GM19025 (cell line): ENCODE measurements around the gene SEMA4A.

Source experiments
- ATAC-seq: cut with Tn5 transposase; IDR thresholded peaks from one replicate; pipeline ENCODE4 v1.9.1; 2021; ENCODE audit warnings: mild to moderate bottlenecking, low read depth, moderate library complexity; ENCODE audit not compliant: unreplicated experiment

Gene SEMA4A

DNA sequence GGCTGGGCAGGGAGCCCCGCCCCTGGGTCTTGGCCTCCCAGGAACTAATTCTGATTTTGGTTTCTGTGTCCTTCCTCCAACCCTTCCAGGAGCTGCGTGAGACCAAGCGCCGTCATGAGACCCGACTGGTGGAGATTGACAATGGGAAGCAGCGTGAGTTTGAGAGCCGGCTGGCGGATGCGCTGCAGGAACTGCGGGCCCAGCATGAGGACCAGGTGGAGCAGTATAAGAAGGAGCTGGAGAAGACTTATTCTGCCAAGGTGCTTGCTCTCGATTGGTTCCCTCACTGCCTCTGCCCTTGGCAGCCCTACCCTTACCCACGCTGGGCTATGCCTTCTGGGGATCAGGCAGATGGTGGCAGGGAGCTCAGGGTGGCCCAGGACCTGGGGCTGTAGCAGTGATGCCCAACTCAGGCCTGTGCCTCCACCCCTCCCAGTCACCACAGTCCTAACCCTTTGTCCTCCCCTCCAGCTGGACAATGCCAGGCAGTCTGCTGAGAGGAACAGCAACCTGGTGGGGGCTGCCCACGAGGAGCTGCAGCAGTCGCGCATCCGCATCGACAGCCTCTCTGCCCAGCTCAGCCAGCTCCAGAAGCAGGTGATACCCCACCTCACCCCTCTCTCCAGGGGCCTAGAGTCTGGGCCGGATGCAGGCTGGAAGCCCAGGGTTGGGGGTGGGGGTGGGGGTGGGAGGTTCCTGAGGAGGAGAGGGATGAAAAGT is 18.5 kb upstream of the SEMA4A start:
- no peak for ATAC-seq

DNA sequence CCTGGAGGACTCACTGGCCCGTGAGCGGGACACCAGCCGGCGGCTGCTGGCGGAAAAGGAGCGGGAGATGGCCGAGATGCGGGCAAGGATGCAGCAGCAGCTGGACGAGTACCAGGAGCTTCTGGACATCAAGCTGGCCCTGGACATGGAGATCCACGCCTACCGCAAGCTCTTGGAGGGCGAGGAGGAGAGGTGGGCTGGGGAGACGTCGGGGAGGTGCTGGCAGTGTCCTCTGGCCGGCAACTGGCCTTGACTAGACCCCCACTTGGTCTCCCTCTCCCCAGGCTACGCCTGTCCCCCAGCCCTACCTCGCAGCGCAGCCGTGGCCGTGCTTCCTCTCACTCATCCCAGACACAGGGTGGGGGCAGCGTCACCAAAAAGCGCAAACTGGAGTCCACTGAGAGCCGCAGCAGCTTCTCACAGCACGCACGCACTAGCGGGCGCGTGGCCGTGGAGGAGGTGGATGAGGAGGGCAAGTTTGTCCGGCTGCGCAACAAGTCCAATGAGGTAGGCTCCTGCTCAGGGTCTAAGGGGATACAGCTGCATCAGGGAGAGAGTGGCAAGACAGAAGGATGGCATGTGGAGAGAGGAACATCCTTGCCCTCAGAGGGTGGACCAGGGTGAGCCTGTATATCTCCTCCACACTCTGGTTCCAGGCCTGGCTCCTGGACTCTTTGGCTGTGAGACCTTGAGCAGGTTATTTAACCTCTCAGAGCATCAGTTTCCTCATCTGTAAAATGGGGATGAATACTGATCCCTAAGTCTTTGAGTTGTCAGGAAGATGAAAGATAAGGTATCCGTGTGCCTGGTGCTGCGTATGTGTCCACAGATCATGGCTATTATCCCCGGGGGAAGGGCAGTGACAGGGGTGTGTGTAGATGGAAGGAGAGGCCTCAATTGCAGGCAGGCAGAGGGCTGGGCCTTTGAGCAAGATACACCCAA is 17.2 kb upstream of the SEMA4A start:
- ATAC-seq, result no peak

DNA sequence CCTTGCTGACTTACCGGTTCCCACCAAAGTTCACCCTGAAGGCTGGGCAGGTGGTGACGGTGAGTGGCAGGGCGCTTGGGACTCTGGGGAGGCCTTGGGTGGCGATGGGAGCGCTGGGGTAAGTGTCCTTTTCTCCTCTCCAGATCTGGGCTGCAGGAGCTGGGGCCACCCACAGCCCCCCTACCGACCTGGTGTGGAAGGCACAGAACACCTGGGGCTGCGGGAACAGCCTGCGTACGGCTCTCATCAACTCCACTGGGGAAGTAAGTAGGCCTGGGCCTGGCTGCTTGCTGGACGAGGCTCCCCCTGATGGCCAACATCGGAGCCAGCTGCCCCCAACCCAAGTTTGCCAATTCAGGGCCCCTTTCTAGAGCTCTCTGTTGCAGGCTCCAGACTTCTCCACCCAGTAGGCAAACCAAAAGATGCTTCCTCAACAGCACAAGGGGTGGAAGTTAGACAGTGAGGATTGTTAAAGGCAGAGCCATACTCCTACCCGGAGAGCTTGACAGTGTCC is 16.4 kb upstream of the SEMA4A start:
- no peak for ATAC-seq

DNA sequence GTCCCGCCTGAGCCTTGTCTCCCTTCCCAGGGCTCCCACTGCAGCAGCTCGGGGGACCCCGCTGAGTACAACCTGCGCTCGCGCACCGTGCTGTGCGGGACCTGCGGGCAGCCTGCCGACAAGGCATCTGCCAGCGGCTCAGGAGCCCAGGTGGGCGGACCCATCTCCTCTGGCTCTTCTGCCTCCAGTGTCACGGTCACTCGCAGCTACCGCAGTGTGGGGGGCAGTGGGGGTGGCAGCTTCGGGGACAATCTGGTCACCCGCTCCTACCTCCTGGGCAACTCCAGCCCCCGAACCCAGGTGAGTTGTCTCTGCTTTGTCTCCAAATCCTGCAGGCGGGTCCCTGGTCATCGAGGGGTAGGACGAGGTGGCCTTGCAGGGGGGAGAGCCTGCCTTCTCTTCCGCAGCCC is 14.9 kb upstream of the SEMA4A start:
- ATAC-seq, result no peak

DNA sequence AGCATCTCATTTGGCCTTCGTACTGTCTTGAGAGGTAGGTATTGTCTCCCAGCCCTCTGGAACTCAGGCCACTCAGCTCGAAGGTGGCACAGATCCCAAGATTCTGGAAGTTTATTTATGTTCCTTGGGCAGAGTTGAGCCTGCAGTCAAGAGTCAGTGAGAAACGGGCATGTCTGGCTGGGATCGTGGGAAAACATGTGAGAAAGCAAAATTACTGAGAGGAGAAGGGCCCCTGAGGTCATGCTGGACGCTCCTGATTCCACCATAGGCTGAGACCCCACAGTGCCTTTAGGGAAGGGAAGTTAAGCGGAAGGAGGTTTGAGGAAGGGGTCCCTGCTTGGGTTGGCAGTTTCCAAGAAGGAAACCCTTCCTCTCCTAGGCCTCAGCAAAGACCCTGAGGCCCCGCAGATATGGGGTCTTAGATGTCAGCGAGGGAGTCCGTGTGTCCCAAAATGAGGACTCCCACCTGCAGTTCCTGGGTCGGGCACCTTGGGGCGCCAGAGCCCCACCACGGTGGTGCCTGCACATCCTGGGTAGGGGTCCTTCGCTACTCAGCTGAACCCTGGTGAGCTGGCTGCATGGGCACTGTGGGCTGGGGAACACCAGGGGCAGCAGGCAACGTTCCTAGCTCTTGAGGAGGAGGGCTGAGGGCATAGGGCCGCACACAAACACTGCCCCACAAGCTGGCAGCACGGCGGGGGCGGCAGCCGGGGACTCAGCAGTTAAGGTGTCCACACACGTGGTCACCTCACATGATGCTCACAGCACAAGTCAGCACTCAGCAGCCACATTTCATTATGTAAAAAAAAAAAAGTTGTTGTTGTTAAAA is 12.3 kb upstream of the SEMA4A start:
- ATAC-seq, result no peak

DNA sequence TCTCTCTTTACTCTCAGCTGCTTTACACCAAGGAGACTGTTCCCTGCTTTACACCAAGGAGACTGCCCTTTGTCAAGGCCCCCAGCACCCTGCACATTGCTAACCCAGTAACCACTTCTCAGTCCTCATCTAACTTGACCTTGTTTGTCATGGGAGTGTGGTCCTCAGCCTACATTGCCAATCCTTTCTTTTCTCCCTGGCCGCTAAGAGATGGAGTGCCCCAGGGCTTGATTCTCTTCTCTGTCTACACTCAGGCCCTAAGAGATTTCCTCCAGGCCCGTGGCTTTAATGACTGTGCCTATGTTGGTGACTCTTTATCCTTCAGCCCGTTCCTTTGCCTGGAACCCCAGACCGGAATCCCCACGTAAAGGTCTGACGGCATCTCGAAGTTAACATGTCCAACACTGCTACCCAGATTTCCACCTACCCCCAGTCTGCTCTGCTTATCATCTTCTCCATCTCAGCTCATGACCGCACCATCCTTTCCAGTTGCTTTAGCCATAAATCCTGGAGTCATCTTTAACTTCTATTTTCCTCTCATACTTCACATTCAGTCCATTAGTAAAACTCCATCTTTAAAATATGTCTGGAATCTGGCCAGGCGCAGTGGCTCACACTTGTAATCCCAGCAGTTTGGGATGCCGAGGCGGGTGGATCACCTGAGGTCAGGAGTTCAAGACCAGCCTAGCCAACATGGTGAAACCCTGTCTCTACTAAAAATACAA is 9.5 kb upstream of the SEMA4A start:
- no peak for ATAC-seq

DNA sequence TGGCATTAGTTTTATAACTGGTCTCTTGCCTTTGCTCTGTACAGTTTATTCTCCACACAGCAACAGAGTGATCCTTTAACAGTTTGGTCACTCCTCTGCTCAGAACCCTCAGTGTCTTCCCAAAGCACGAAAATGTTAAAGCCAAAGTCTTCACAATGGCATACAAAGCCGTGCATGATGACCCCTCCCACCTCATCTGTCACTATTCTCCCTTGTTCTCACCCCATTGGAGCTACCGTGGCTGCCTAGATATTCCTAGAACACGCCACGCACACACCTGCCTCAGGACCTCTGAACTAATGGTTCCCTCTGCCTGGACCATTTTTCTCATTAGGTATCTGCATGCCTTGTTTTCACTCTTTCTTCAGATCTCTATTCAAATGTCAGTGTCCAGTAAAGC is 8.6 kb upstream of the SEMA4A start:
- no peak for ATAC-seq

DNA sequence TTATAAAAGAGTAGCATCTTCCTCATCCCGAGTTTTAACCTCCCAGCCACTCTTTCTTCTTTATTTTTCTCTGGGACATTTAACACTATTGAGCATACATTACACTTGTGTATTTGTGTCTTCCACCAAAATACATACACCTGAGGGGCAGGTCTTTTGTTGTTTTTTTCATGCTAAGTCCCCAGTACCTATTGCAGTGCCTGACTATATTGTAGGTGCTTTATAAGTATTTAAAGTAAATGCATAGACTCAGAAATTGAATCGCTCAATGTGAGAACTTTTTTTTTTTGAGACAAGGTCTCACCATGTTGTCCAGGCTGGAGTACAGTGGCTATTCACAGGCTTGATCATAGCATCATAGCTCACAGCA is 7.8 kb upstream of the SEMA4A start:
- ATAC-seq, result no peak

DNA sequence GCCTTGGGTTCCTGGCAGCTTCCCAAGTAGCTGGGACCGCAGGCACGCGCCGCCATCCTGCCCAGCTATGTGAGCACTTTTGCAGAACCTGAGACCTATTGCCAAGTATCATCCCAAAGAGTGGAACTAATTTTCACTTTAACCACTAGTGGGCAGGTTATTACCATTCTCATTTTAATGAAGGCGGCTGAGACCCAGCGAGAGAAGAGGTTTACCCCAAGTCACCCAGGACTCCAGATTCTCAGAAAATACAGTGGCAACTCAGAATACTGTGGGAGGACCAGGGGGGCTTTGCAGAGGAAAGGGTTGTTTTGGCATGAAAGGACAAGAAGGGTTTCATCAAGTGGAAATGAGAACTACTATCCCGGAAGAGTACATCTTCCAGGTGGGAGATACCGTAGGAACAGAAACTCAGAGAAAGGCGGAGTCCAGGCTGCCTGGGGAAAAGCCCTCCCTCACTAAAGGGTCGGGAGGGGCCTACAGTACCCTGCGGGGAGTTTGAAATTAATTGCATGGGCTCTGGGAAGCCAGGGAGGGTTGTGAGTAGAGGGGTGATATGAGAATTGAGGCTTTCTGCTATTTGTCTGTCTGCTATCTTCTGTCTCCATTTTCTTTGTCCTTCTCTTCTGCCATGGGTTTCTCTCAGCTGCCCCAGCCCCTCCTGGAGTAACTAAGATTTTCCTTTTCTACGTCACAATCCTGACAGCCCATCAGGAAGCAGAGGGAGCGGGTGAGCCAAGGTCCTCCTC is 7.2 kb upstream of the SEMA4A start:
- ATAC-seq, result no peak

DNA sequence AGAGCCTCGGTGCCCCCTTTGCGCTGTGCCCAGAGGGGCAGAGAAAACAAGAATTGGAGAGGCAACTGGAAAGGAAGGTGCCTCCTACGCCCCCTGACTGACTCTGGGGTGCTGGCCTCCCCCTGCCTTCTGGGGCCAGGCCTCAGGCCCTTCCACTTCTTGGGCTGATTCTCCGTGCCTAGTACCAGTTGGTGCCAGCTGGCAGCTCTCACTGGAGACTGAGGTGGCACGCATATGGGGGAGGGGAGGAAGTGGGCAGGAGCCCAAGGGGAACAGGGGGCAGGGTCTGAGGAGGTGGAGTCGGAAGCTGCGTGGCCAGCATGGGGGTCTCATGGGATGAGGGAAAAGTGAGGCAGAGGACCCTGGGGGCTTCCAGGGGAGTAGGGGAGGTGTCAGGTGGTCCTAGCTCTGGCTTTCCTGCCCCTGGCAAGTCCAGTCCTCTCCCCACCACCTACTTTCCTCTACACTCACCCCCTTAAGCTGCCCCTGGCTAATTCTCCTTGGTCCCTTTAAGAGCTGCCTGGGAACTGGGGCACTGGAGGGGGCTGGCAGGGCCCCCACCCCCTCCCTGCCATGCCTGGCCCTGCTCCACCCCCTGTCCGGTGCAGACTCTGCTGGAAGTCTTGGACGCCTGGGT is 6.5 kb upstream of the SEMA4A start:
- ATAC-seq, result no peak

DNA sequence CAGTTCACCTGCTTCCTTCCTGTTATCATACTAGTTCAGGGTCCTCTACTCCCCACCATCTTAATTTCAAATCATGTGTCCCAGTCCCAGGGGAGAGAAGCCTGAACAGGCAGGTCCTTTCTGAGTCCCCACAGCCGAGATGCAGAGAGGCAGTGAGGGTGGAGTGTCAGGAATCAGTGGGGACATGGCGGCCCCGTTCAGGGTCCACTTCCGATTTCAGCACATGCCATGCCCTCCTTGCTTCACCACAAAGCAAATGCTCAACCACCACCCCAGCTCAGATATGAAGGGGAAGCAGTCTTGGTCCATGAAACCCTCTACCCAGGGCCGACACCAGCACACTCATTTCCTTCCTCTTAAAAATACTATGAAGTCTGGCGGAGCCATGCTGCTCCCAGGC is 5.2 kb upstream of the SEMA4A start:
- ATAC-seq, result no peak

DNA sequence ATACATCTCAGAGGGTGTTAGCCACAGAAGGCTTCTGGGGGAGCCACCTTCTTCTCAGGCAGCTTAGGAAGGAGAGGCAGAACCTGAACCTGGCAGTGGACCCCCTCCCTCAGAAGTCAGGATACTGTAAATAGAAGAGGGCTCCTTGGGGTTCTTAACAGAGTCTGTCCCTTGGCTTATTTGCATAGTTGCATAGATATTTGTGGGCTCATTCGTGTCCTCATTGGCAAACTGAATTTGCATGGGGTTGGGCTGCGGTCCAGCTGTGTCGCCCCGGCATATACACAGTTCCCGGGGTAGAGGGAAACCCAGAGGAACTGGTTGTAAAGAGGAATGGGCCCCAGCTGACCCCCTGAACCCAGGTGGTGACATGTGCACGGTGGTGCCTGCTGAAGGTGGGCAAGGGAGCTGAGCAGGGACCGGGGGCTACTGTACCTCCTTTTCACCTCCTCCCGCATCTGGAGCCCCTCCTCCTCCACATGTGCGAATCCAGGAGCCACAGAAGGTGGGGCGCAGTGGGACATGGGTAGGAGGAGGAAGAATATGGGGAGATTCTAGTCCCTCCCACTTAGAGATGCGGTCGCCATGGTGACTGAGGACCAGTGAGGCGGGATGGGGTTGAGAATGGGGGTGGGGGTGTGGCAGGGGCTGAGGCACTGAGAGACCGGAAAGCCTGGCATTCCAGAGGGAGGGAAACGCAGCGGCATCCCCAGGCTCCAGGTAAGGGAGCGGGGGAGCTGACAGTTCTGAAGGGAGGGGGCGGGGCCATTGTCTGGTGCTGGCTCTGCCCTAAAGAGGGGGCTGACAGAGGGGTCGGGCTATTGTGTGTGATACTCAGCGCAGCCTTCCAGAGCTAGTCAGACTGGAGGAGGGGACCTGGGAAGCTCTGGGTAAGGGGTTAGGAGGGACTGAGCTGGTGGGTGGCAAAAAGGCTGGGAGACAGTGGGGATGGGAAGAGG is 3.7 kb upstream of the SEMA4A start:
- peak; percentile 45 for ATAC-seq

DNA sequence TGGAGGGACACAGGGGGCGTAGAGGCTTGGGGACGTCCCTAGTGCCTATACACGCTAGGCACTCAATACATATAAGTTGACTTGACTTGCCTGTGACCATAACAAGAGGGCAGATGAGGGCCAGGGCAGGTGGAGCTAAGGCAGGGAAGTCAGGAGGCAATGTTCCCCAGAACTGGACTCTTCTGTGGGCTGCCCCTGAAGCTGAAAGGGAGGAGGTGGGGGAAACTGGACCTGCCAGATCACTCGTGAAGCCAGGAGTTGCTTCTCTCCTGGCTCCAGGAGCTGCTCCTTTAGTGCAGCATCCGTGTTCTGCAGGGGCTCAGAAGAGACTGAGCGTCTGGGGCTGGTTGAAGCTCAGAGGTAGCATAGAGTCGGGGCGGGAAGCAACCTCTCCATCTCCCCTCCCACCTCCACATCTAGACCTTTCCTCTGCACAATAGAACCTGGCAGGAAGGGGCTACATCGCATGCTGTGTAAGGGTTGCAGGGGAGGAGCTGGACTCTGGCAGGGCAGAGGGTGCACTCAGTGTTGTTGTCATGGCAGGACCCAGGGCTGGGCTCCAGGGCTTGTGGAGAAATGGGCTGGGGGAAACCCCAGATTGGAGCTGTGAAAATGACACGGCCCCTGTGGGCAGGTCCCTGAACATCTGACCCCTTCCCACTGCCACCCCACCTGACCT is 2.9 kb upstream of the SEMA4A start:
- ATAC-seq, result no peak

DNA sequence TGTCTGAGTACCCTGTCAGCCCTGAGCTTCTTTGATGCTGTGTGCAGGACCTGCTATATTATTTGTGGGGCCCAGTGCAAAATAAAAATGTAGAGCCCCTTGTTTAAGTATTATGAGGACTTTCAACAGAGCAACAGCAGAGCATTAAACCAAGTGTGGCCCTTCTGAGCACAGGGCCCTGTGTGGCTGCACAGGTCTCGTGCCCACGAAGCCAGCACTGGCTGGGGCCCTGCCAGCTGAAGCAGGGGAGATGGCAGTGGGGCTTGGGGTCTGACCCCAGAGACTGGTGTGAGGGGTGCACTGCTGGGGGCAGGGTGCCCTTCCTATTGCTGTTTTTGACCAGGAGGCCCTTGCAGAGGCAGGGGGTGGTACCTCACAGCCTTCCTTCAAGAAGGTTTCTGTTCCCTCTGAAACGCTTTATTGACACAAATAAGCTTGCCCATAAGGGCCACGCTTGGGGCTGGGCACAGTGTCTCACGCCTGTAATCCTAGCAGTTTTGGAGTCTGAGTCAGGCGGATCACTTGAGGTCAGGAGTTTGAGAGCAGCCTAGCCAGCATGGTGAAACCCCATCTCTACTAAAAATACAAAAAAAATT is 2.2 kb upstream of the SEMA4A start:
- ATAC-seq, result no peak

DNA sequence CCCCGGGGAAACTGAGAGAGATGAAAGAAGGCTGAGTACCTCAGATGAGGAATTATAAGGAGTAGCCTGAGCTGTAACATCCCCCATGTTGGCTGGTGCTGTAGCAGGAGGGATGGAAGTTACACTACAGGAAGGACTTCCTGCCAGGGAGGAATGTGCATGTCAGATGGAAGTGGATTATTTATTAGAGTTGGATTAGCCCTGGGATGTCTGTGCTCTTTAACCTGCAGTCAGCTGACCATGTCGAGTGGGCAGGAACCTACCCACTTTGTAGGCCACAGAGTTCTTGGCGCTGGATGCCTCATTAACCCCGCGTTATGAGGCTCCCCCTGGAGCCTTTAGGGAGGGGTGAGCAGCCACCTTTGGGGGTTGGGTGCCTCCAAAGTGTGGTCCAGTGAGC is 757 bp upstream of the SEMA4A start:
- ATAC-seq, result no peak

DNA sequence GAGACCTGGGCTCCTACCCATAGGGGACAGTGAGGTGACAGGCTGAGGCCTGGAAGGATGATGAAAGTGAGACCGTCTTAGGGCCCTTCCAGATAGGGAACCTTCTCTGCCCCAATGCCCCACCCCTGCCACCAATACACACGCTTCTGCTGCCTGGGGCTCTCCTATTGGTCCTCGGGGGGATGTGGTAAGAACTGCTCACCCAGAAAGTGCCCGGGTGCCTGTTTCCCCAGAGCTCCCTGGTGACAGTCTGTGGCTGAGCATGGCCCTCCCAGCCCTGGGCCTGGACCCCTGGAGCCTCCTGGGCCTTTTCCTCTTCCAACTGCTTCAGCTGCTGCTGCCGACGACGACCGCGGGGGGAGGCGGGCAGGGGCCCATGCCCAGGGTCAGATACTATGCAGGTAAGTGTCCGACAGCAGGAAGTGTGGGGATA is 948 bp downstream of the SEMA4A start:
- peak; percentile 44 for ATAC-seq
